Astrocyte (in vitro differentiated cells and primary cell): ENCODE results near the gene PRKCB.

ENCODE experiments used
- EZH2 ChIP-seq: IDR thresholded peaks from 2 replicates; pipeline ENCODE4 v1.6.1; 2012; ENCODE audit warnings: mild to moderate bottlenecking, low read length, inconsistent platforms; ENCODE audit not compliant: insufficient read depth
- TF ChIP-seq, protein P1 (sequence below): IDR thresholded peaks from 2 replicates; pipeline ENCODE4 v1.5.1; 2011; ENCODE audit warnings: low read depth, mild to moderate bottlenecking, inconsistent platforms, low read length, moderate library complexity; ENCODE audit not compliant: insufficient read depth

DNA sequence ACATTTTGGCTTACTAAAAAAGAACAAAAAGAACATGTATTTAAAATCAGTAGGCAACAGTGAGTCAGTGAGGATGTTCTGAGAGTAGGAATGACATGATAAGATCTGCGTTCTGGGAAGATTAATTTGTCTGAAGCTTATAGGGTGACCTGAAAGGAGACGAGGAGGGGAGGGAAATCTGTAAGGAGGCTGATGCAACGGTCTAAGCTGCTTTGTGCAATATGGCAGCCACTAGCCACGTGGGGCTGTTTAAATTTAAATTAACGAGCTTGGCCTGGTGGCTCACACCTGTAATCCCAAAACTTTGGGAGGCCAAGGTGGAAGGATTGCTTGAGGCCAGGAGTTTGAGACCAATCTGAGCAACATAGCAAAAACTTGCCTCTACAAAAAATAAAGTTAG lies 238.8 kb downstream of the PRKCB start:
- TF ChIP-seq, protein P1, sequence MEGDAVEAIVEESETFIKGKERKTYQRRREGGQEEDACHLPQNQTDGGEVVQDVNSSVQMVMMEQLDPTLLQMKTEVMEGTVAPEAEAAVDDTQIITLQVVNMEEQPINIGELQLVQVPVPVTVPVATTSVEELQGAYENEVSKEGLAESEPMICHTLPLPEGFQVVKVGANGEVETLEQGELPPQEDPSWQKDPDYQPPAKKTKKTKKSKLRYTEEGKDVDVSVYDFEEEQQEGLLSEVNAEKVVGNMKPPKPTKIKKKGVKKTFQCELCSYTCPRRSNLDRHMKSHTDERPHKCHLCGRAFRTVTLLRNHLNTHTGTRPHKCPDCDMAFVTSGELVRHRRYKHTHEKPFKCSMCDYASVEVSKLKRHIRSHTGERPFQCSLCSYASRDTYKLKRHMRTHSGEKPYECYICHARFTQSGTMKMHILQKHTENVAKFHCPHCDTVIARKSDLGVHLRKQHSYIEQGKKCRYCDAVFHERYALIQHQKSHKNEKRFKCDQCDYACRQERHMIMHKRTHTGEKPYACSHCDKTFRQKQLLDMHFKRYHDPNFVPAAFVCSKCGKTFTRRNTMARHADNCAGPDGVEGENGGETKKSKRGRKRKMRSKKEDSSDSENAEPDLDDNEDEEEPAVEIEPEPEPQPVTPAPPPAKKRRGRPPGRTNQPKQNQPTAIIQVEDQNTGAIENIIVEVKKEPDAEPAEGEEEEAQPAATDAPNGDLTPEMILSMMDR: no peak
- TF ChIP-seq EZH2: no peak
